HL-60 (cell line): ENCODE measurements around the gene RASIP1.

Source experiments
- CTCF ChIP-seq: IDR thresholded peaks from one replicate; pipeline ENCODE4 v1.5.1; 2011; ENCODE audit warnings: low read length, control low read depth, inconsistent platforms; ENCODE audit not compliant: insufficient read depth
- GABPA ChIP-seq: IDR thresholded peaks from 2 replicates; pipeline ENCODE4 v1.6.1; 2012; ENCODE audit warnings: low read depth
- POLR2AphosphoS5 ChIP-seq: IDR thresholded peaks from 2 replicates; pipeline ENCODE4 v1.6.1; 2012; ENCODE audit warnings: low read depth
- REST ChIP-seq: IDR thresholded peaks from 2 replicates; pipeline ENCODE4 v1.6.1; 2012; ENCODE audit warnings: low read depth; ENCODE audit not compliant: insufficient replicate concordance

DNA sequence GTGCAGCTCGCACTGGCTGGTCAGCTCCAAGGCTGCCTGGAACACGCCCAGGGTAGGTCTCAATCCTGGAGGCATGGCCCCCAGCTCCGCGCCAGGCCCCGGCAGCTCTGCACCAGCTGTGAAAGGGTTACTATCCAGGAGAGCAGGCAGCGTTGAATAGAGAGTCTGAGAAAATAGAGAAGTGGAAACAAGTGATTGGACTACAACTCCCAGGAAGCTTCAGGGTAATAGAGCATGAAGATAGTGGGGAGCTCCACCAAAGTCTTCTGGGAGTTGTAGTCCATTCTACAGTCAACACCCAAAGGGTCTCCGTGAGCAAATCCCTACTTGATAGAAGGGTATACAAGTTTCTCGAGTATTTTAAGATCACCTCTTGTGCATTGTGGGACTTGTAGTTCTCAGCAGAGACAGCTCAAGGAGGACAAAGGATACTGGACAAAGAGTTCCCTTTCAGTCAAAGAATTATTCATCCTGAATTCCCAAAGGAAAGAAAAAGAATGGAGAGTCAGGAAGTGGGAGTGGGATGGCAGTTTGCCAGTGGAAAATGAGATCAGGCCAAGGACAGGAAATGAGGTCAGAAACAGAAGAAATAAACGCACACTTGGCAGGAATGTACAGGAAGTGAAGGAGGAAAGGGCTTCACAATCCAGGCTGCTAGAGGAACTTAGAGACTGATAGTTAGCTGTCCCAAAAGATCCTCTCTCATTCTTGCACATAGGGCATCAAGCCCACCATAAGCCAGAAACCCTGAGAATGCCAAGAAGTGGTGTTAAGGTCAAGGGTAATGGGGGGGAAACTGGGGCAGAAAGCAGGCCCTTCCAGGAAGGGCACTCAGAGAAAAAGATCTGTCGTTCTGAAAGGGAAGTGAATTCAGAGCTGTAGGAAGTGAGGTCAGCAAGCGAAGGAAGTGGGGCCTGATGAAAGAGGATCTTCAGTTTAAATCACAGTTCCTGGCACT, 15.3 kb downstream of the RASIP1 start:
- no peak for TF ChIP-seq CTCF
- no peak for TF ChIP-seq REST
- no peak for TF ChIP-seq POLR2AphosphoS5
- peak; percentile 54 for TF ChIP-seq GABPA
